GM23248 (cell line): Measurements from ENCODE around the gene FGF14. TPM values are rescaled to one million over a fixed set of nuclear protein-coding genes. Genes with fewer than 3 reads are reported as not detected.

Experiments used
- DNase-seq: peaks from one replicate; pipeline ENCODE4 v3.0.0-alpha.2; 2015
- H2AFZ ChIP-seq: fragments of 200-600 bp; sonication (generic); 2 replicates; pipeline ENCODE4 v1.6.1; 2016; ENCODE audit warnings: antibody characterized with exemption
- H3F3A ChIP-seq: fragments of 200-600 bp; sonication (generic); 2 replicates; pipeline ENCODE4 v1.6.1; 2016; ENCODE audit warnings: mild to moderate bottlenecking, antibody characterized with exemption, mixed run types; ENCODE audit not compliant: insufficient read depth
- H3K27ac ChIP-seq: fragments of 200-600 bp; sonication (generic); 2 replicates; pipeline ENCODE4 v1.5.1; 2016; ENCODE audit warnings: mild to moderate bottlenecking
- H3K27me3 ChIP-seq: fragments of 200-600 bp; sonication (generic); replicated peaks from 2 replicates; pipeline ENCODE4 v1.6.1; 2016; ENCODE audit warnings: mild to moderate bottlenecking; ENCODE audit not compliant: insufficient read depth
- H3K36me3 ChIP-seq: fragments of 200-600 bp; sonication (generic); 2 replicates; pipeline ENCODE4 v1.6.1; 2016; ENCODE audit warnings: low read depth, mild to moderate bottlenecking
- H3K4me1 ChIP-seq: fragments of 200-600 bp; sonication (generic); 2 replicates; pipeline ENCODE4 v1.6.1; 2016; ENCODE audit warnings: mild to moderate bottlenecking; ENCODE audit not compliant: insufficient read depth
- H3K4me2 ChIP-seq: fragments of 200-600 bp; sonication (generic); one replicate; pipeline ENCODE4 v1.6.1; 2016; ENCODE audit warnings: mild to moderate bottlenecking; ENCODE audit not compliant: unreplicated experiment
- H3K4me3 ChIP-seq: fragments of 200-600 bp; sonication (generic); 2 replicates; pipeline ENCODE4 v1.5.1; 2016; ENCODE audit warnings: mild to moderate bottlenecking
- H3K79me2 ChIP-seq: fragments of 200-600 bp; sonication (generic); 2 replicates; pipeline ENCODE4 v1.6.1; 2016; ENCODE audit warnings: mild to moderate bottlenecking; ENCODE audit not compliant: insufficient read depth
- H3K9ac ChIP-seq: fragments of 200-600 bp; sonication (generic); 2 replicates; pipeline ENCODE4 v1.6.1; 2016; ENCODE audit warnings: mild to moderate bottlenecking
- H3K9me2 ChIP-seq: fragments of 200-600 bp; sonication (generic); 2 replicates; pipeline ENCODE4 v1.6.1; 2016; ENCODE audit warnings: mixed run types, mild to moderate bottlenecking, moderate library complexity; ENCODE audit not compliant: insufficient read depth
- H3K9me3 ChIP-seq: fragments of 200-600 bp; sonication (generic); one replicate; pipeline ENCODE4 v1.6.1; 2017; ENCODE audit warnings: low read depth
- H4K20me1 ChIP-seq: fragments of 200-600 bp; sonication (generic); 2 replicates; pipeline ENCODE4 v1.6.0; 2016; ENCODE audit not compliant: insufficient read depth
- EZH2 ChIP-seq: fragments of 200-600 bp; sonication (generic); IDR thresholded peaks from 2 replicates; pipeline ENCODE4 v1.6.1; 2018; ENCODE audit warnings: antibody characterized with exemption, mild to moderate bottlenecking; ENCODE audit not compliant: insufficient read depth, poor library complexity, severe bottlenecking
- EZH2phosphoT487 ChIP-seq: fragments of 200-600 bp; sonication (generic); IDR thresholded peaks from 2 replicates; pipeline ENCODE4 v1.6.1; 2018; ENCODE audit warnings: antibody characterized with exemption, moderate library complexity, mild to moderate bottlenecking, low read depth; ENCODE audit not compliant: insufficient read depth
- WGBS, 2 experiments: methylation state at CpG; one replicate each; pipeline ENCODE4 v1.1.6; 2015 to 2017; ENCODE audit warnings: low lambda C conversion rate in 2 of 2, low coverage in 1 of 2; ENCODE audit errors: missing lambda C conversion rate in 2 of 2; 5-methylcytosine and 5-hydroxymethylcytosine counted together
- in situ Hi-C: fragments of 300-500 bp; cut with MboI; formaldehyde crosslinking; loops from 2 replicates; pipeline ENCODE4 v1.15.0; 2020
- polyA plus RNA-seq: library from polyadenylated mRNA; unstranded; fragments of >200 nt; fragmentation: Nextera tagmentation; extraction: Ambion mirVana; gene quantifications from 2 replicates; pipeline ENCODE4 v1.2.1, GENCODE V29; 2016
- total RNA-seq: library from RNA; depleted of rRNA; stranded (reverse); fragments of >200 nt; shearing (Covaris generic); gene quantifications from 2 replicates; pipeline ENCODE4 v1.2.3, GENCODE V29; 2014

FGF14 gene
- total and polyA plus RNA-seq, 2 experiments from 2014 or later, result 1.9 TPM; not detected in 1

DNA sequence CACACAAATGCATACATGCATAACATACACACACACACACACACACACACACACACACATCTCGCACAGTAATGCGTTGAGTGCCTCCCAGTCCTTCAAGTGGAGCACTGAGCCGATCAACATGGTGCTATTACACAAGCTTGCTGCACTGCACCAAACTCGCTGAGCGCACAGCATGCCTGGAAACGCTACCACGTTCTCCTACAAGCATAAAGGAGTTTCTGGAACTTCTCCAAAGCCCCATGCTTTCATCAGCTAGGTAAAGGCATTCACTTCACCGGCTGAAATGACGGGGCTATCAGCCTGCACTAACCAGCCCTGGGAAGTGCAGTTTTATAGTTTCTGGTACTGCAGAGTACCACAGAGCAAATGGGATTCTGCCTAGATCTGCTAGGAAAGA, 92.7 kb downstream of the FGF14 start:
- H3K9ac ChIP-seq, result no peak overlapping the region
- no peak overlapping the region for H3K27ac ChIP-seq
- H3F3A ChIP-seq, result no peaks in the 10 kb centered on the region
- no peak overlapping the region for H2AFZ ChIP-seq
- no peak for DNase-seq
- 62 to 67% methylated on average over 9 of the region's 9 CpGs for WGBS, 2 experiments
- no peaks in the 10 kb centered on the region for H3K79me2 ChIP-seq
- H3K36me3 ChIP-seq, result no peaks in the 10 kb centered on the region
- no peaks in the 10 kb centered on the region for H3K4me1 ChIP-seq
- no peaks in the 10 kb centered on the region for H3K9me3 ChIP-seq
- H3K9me2 ChIP-seq, result no peaks in the 10 kb centered on the region
- H3K27me3 ChIP-seq, result no peaks in the 10 kb centered on the region
- TF ChIP-seq EZH2phosphoT487 (no peak), EZH2 (no peak)
- no peaks in the 10 kb centered on the region for H4K20me1 ChIP-seq
- in situ Hi-C loops, result no loop called here
- no peak overlapping the region for H3K4me3 ChIP-seq
- H3K4me2 ChIP-seq, result no peak overlapping the region

GRCh38 chr13:102302534-102302933, 99.3 kb downstream of the FGF14 start:
- Histone ChIP-seq H3K4me3 (no peak overlapping the region), H3K36me3 (no peaks in the 10 kb centered on the region), H3K9ac (no peak overlapping the region), H3K9me3 (no peaks in the 10 kb centered on the region), H3K9me2 (no peaks in the 10 kb centered on the region), H3K27me3 (peaks cover 5% of the 10 kb centered on the region; the same call in 1 of the 2 replicates), H3K4me2 (no peak overlapping the region), H3F3A (no peaks in the 10 kb centered on the region), H3K27ac (no peak overlapping the region), H3K4me1 (no peaks in the 10 kb centered on the region), H4K20me1 (no peaks in the 10 kb centered on the region), H3K79me2 (no peaks in the 10 kb centered on the region), H2AFZ (no peak overlapping the region)
- no peak for TF ChIP-seq EZH2phosphoT487
- DNase-seq, result no peak
- 7 to 42% methylated on average over 1 of the region's 1 CpG for WGBS, 2 experiments
- in situ Hi-C loops, result no loop called here

DNA sequence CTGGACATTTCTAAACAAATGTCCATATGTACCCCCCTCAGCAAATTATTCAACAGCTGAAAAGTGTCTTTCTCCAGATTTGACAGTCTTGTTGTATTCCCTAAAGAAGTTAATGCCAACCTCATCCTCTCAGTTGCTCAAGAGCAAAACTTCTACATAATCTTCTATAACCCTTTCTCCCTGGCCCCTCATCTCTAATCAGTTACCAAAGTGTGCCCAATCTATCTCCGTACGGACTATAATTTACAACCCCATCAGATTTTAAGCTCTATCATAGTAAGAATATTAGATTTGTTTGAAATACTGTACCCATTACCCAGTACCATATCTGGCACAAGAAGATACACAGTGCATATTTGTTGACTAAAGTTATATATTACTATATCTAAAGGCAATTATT, 101.5 kb downstream of the FGF14 start:
- Histone ChIP-seq H3K9ac (no peak overlapping the region), H3K9me2 (no peaks in the 10 kb centered on the region), H3K9me3 (no peaks in the 10 kb centered on the region), H3K79me2 (no peaks in the 10 kb centered on the region), H3K36me3 (no peaks in the 10 kb centered on the region), H3F3A (peaks cover 5% of the 10 kb centered on the region; the same call in 1 of the 2 replicates), H3K4me3 (no peak overlapping the region), H3K27me3 (peaks cover 5% of the 10 kb centered on the region; the same call in 1 of the 2 replicates), H3K4me2 (no peak overlapping the region), H2AFZ (no peak overlapping the region), H4K20me1 (no peaks in the 10 kb centered on the region), H3K27ac (no peak overlapping the region), H3K4me1 (peaks cover 7% of the 10 kb centered on the region; the same call in 1 of the 2 replicates)
- in situ Hi-C loops, result no loop called here
- DNase-seq, result no peak
- WGBS, 2 experiments, result 93% methylated on average over 2 of the region's 2 CpGs
- TF ChIP-seq EZH2phosphoT487, result no peak
- TF ChIP-seq EZH2, result no peak

DNA sequence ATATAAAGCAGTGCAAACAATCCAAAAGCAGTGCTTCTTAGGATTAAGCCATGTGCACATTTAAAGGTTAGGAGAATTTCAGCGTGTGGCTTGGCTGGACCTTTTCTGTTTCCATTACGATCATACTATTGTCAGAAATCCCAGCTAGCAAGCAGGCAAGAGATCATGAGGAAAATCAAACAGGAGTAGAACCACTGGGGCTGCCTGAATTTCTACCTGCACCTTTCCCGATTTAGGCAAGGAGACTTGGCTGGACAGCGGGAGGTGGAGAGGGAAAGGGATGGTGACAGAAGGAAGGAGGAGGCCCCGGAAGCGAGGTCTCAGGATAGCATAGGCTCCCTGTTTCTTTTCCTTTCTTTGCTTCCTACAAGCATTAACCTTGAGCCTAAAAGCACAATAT, 102.5 kb downstream of the FGF14 start:
- no peaks in the 10 kb centered on the region for H3K9me2 ChIP-seq
- H3K4me2 ChIP-seq, result no peak overlapping the region
- H3K27ac ChIP-seq, result no peak overlapping the region
- WGBS, 2 experiments, result 81 to 84% methylated on average over 6 of the region's 6 CpGs
- H3K9ac ChIP-seq, result no peak overlapping the region
- H3K4me1 ChIP-seq, result peaks cover 9% of the 10 kb centered on the region; the same call in 1 of the 2 replicates
- H3K79me2 ChIP-seq, result no peaks in the 10 kb centered on the region
- DNase-seq, result no peak
- H4K20me1 ChIP-seq, result no peaks in the 10 kb centered on the region
- no peak overlapping the region for H3K4me3 ChIP-seq
- H3F3A ChIP-seq, result peaks cover 10% of the 10 kb centered on the region; the same call in 1 of the 2 replicates
- no peak for TF ChIP-seq EZH2
- in situ Hi-C loops, result no loop called here
- no peaks in the 10 kb centered on the region for H3K9me3 ChIP-seq
- peaks cover 5% of the 10 kb centered on the region; the same call in 1 of the 2 replicates for H3K27me3 ChIP-seq
- H3K36me3 ChIP-seq, result no peaks in the 10 kb centered on the region
- H2AFZ ChIP-seq, result no peak overlapping the region

DNA sequence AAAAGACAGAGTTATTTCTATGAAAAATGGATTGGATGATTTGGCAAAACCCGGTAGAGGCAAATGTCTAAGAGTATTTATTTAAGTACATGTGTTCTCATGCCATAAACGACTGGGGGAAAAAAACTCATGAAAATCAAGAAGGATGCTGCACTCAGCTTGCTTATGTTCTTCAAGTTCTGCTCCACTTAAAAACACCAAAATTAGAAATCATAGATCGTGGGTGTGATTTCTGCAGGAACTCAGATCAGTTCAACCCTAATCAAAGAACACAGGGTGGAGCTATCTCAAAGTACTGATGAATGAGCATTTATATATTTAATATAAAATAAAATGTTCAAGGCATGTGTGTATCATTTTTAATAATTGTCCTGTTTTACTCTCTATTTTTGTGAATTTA, 103.8 kb downstream of the FGF14 start:
- in situ Hi-C loops, result no loop called here
- no peak overlapping the region for H3K4me2 ChIP-seq
- H3K79me2 ChIP-seq, result no peaks in the 10 kb centered on the region
- H3K4me3 ChIP-seq, result no peak overlapping the region
- peaks cover 9% of the 10 kb centered on the region; the same call in 1 of the 2 replicates for H3K4me1 ChIP-seq
- H3K36me3 ChIP-seq, result no peaks in the 10 kb centered on the region
- no peak overlapping the region for H3K9ac ChIP-seq
- no peak overlapping the region for H3K27ac ChIP-seq
- H4K20me1 ChIP-seq, result no peaks in the 10 kb centered on the region
- peaks cover 5% of the 10 kb centered on the region; the same call in 1 of the 2 replicates for H3K27me3 ChIP-seq
- H2AFZ ChIP-seq, result no peak overlapping the region
- 63 to 66% methylated on average over 3 of the region's 3 CpGs for WGBS, 2 experiments
- peaks cover 10% of the 10 kb centered on the region; the same call in 1 of the 2 replicates for H3F3A ChIP-seq
- no peak for TF ChIP-seq EZH2
- DNase-seq, result no peak
- H3K9me2 ChIP-seq, result no peaks in the 10 kb centered on the region
- no peaks in the 10 kb centered on the region for H3K9me3 ChIP-seq
